GM19397 (cell line): ENCODE data around the gene SUPT20H.

Experiments used
- ATAC-seq: cut with Tn5 transposase; IDR thresholded peaks from one replicate; pipeline ENCODE4 v1.9.1; 2021; ENCODE audit warnings: mild to moderate bottlenecking, moderate library complexity; ENCODE audit not compliant: unreplicated experiment

Gene SUPT20H

DNA sequence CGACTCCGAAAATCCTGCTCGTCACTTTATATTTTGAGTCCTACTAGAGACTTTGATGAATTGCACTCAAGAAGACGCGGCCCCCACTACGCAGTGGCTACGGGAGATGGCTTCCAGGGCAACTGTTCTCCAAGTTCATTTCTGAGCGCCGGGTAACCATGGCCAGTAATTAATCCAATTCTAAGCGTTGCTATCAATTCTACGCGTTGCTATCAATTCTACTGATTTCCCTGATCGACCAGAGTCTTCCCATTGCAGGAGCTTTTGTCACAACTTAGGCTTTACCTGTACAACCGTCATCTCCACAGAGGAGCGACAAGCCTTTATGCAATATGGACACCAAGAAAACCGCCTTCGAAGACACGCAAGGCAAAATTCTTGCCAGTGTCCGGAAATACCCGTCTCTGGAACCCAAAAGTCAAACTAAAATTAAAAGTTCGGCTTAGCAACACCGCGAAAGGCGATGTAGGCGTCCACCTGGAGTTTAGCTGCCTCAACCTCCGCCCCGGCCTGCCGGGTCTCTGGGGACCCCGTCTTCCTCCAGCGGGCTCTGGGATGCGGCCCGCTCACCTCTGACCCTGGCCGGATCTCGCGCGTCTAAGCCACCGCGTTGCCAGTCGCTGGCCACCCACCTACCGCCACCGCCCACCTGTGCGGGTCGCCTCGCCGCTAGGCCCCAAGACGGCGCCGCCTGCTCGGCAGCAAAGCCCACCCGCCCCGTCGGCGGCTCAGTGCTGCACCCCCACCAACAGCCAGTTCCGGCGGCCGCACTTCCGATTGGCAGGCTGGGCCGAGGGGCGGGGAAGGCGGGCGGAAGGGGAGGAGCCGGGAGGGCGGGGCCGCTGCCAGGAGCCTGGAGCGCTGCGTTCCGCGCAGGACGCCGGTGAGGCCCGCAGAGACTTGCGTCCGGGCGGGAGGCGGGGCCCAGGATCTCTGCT lies at the start of gene SUPT20H:
TSS of gene SUPT20H (minus strand) at position 779 of the 938 bp plus-strand sequence. CDS start 8,198 bp downstream, outside the sequence.
- peak; percentile 99 for ATAC-seq

DNA sequence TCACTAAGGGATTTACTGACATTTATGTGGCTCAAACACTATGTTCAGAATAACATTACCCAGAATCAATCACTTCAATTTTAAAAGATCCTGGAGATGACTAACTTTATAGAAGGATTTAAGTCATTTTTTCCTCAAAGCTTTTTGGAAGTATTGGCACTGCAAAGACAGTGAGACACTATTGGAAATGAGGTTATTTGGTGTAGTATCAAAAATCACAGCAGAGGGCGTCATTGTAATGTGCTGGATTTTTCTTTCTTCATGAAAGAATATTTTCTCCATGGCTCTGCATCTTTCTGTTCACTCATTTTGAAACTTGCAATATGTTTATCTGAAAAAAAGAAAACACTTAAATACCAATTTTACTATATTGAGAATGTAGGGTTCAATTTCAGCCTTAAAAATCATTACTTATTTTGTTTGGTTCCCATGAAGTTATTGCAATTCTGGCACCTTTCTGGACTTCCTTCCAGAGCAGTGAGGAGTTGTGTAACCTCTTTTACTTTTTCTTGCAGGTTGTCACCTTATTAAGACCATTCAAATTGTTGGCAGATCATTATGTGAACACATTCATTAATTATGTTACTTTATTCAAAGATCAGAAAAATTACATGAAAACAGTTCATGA lies 49.7 kb upstream of the SUPT20H start:
- ATAC-seq, result no peak

DNA sequence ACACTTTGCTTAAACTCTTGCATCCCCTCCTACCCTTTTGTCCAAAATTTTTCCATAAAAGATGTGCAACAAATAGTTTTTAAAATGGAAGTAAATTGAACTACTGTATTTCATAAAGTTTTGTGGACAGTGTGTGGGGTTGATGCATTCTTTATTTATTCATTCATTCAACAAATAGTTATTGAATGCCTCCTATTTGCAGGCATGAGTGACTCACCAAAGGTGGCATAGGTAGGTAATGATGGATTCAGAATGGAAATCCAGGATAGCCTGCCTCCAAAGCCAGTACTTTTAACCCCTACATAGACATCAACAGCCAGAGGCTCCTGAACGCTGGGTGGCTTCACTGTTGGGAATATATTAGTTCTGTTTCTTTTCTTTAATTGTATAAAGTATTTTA lies 48.4 kb upstream of the SUPT20H start:
- ATAC-seq, result no peak

DNA sequence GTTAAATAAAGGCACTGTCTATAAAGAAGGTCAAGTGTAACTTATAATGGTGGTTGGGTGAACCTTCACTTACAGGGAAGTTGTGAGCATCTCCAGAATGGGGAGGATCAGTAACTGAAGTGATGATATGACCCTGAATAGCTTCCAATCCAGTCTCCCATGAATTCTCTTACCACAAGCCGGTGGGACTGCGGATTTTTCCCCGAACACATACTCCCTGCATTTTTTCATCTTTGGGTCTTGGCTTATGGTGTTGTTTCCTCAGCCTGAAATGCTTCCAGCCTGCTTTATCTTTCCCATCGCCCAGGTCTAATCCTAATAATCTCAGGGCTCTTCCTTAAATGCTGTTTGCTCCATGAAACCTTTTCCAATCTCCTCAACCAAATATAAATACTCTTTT lies 48.0 kb upstream of the SUPT20H start:
- ATAC-seq, result no peak

DNA sequence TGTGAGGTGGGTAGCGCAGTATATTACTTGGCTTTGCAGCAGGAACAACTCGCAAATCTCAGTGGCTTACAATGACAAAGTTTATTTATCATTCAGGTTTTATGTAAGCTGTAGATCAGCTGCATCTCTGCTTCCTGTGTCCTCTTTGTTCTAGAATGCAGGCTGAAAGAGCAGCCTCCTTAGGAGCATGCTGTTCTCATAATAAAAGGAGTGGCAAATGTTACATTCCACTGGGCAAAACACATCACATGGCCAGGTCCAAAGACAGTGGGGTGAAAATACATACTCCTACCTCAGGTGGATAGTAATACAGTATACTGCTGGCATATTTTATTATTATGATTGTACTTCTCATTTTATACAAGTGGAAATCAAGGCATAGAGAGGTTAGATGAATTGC lies 47.2 kb upstream of the SUPT20H start:
- no peak for ATAC-seq

DNA sequence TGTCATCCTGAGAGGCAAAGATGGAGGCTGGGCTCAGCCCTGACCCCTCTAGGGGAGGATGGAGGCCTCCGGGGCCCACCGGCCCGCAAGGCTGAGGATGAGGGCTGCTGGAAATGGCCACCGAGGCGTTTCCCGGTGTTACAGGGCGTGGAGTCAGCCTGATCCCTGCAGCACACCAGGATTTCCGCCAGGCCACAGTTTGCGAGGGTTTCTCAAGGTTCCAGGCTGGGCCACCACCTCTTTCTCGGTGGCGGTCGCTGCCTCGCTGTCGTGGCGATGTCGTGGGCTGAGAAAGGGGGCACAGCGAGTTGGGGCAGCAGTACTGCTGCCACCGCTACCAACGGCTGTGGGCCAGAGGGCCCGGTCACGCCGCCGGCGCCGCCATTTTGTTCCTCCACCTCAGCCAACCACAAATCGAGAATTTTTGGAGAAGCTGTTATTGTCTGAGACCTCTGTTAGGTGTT lies 45.8 kb upstream of the SUPT20H start, which contains the start of gene CSNK1A1L:
TSS of gene CSNK1A1L (minus strand) at position 414 of the 464 bp plus-strand sequence. CDS start at position 6, 408 bp downstream.
- no peak for ATAC-seq

DNA sequence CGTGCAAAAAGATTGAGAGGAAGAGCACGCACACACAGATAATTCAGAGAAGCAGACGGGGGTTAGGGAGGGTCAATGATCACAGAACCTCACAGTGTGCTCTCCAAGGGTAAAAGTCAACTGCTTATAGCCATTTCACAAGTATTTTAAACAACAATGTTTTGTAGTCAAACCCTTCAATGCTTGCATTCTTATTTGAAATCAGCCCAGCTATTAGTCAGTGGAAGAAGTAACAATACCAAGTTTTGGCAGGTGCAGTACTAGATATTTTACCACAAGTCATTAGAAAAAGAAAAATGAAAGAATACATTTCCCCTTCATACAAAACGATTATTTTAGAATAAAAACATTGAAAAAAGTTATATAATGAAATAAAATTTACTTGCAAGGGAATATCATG lies 43.4 kb upstream of the SUPT20H start:
- no peak for ATAC-seq

DNA sequence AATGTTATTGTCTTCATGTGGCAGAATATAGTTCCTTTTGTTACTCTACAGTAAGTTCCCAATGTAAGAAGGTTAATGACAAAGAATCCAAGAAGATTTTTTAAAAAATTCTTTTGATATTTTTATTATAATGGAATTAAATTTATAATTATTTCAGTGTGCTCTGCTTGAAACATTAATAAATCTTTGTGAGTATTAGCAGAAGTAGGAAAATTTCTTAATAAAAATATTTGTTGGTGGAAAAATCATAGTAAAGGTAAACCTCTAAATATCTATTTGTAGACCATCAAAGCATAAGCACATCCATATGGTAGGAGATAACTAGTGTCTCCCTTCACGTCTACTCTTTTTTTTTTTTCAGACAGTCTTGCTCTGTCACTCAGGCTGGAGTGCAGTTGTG lies 41.7 kb upstream of the SUPT20H start:
- no peak for ATAC-seq

DNA sequence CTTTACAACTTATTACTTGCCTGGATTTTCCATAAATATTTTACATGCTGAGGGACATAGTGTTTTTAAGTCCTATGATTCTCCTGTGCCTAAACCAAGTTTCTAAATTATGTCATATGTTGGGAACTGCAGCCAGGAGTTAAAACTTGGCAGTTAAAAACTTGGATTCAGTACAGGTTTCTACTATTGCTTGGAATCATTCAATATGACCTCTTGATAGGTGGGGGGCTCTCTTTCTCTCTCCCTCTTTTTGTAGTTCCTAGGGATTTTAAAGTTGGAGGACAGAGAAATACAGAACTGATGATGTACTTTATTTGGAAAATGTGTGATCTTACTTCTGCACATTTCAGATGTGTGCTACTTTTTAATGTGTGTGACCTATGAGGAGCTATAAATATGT lies 41.2 kb upstream of the SUPT20H start:
- ATAC-seq, result no peak

DNA sequence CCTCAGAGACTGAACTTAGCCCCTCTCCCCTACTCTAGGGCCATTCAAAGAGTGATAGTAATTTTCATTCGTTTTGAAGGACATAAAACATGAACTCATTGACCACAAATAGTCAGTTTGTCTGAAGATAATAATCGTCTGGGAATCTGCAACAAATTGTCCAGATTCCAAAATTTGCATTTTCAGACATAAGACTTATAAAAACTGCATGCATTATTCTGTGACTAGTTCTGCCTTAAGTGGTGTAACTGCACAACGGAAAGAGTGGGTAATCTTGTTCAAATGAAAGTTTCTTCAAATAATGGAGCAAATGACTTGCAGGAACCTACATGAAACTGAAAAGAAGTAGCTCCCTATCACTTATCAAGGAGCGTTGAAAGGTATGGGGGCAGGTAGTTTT lies 37.6 kb upstream of the SUPT20H start:
- no peak for ATAC-seq

DNA sequence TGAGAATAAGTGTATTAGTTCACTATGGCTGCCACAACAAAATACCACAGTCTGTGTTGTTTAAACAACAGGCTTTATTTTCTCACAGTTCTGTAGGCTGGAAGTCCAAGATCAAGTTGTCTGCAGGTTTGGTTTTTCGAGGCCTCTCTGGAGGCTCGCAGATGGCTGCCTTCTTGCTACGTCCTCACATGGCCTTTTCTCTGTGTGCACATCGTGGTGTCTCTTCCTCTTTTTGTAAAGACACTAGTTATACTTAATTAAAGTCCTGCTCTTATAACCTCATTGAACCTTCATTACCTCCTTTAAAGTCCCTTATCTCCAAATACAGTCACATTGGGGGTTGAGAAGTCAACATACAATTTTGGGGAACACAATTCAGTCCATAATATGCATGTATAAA lies 35.4 kb upstream of the SUPT20H start:
- ATAC-seq, result no peak

DNA sequence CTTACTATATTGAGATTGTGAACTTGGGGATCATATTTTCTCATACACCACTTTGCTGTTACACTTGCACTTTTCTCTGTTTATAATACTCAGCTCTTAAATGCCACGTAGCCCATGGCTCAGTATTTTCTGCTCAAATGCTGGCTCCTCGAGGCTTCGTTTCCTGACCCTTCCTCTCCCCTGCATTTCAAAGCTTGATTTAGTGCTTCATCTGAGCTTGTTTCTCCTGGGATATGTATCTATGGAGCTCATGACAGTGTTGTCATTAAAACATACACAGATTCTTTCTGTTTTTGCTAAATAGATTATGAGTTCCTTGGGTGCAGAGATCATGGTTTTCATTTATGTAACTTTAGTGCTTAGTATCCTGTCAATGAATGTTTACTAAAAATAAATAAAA lies 34.6 kb upstream of the SUPT20H start:
- no peak for ATAC-seq

DNA sequence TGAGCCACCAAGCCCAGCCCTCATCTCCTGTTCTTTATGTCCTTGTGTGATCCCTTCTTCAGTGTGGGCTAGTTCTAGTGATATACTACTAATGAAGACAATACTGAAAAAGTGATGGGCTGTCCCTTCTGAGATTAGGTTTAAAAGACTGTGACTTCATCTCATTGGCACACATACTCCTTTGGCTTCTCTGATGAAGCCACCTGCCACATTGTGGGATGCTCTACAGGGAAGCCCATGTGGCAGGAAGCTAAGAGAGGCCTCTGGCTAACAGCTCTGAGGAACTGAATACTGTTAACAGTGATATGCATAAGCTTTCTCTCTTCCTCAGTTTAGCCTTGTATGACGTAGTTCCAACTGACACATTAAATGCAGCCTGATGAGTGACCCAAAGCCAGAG lies 32.3 kb upstream of the SUPT20H start:
- ATAC-seq, result no peak

DNA sequence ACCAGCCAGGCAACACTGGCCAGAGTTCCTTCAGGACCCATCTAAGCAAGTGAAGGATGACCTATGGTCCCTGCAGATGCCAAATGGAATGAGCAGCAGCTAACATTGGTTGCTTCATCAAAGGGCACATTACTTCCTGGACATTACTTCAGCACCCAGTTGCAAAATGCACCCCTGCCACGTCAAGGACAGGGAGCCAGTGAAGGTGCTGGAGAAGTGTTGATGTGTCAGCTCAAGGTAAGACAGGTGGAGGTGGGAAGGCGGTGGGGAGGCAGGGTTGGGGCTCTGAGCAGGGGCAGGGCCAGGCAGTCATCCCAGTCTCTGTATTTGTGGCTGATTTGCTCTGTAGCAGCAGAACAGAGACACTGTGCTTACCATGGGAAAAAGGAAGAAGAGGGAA lies 31.4 kb upstream of the SUPT20H start:
- ATAC-seq, result no peak

DNA sequence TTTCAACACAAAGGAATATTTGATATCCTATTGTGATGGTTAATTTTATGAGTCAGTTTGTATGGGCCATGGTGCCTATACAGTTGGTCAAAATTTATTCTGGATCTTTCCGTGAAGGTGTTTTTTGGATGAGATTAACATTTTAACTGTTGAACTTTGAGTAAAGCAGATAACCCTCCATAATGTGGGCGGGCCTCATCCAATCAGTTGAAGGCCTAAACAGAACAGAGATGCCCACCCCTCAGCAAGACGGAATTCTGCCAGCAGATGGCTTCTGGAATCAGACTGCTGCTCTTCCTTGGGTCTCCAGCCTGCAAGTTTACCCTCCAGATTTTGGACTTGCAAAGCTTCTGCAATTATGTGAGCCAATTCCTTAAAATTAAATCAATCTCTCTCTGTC lies 30.0 kb upstream of the SUPT20H start:
- no peak for ATAC-seq

DNA sequence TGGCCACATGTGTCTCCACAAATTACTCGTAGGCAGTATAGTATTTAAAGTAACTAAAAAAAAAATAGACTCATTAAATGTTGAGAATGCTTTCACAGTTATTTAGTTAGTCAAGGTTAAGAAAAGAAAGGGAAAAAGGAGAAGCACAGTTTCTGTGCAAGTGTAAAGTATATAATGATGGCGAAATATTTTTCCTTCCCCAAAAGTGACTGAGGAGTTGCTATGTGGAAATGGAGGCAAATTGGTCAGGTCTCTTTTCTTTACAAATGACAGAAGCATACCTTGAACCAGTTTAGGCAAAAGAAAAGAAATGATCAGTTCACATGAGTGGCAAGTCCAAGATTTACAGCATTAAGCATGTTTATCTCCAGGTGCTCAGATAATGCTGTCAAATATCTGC lies 28.0 kb upstream of the SUPT20H start:
- ATAC-seq, result no peak

DNA sequence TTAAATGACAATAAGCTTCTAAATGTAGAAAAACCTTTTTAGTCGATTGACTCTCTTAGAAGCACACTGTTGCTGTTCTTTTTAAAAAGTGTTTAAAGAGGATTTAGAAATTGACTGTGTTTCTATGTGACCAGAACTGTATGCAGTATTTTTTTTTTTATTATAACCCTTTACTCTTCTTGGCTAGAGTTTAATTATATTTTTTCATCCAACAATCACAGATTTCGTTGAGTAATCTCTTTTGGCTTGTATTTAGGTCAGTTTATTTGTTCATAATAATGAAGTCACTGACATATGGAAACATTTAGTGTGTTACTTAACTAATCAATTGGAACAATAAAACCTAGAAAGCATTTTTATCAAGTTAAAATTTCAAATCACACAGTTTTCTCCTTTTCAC lies 26.1 kb upstream of the SUPT20H start:
- no peak for ATAC-seq

DNA sequence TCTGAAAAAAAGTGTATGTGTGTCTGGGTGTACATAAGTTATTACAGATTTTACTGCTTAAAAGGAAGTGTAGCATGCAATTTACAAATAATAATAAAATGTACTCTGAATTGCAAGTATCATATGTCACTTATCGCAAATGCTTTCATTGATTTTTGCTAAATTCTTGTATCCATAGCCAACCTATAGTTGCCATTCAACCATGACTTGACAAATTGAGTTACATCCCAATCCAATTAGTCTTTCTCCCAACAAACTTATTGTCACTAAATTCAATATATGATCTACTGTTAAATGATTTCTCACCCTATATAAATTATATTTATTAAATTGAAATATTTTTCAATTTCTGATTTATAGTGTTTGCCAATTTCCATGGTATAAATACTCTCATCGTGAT lies 17.3 kb upstream of the SUPT20H start:
- no peak for ATAC-seq

DNA sequence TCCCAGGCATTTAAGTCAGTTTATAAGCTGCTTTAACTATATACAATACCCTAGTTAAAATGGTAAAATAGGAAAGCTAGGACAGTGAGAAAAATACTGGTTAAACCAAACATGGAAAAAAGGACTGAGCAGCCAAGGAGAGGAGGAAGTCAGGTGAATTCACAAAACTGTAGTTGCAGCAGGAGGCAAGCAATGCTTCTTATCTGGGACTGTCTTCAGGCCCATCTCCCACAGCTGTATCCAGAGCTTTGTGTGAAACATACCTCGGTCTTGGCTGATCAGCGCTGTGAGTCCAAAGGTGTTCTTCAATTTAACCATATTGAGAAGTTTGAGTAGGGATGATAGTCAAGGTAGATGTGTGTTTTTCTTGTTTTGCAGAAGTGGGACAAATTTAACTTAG lies 15.7 kb upstream of the SUPT20H start:
- no peak for ATAC-seq

DNA sequence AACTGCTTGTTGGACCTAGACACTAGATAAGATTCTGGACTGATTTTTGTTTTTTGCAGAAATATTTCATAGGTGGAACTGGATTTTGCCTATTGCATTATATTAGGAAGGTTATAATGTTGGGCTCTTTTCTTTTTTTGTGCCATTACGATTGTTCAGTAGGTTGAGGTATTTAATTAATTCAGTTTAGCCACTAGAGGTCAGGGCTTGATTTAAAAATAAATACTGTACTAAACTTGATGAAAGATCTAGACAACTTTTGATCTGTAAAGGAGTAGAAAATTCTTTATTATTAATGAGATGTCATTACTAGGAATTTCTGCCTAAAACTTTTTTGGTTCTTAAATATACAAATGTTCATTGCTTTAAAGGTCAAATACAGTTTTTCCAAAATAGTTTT lies 15.2 kb upstream of the SUPT20H start:
- no peak for ATAC-seq

DNA sequence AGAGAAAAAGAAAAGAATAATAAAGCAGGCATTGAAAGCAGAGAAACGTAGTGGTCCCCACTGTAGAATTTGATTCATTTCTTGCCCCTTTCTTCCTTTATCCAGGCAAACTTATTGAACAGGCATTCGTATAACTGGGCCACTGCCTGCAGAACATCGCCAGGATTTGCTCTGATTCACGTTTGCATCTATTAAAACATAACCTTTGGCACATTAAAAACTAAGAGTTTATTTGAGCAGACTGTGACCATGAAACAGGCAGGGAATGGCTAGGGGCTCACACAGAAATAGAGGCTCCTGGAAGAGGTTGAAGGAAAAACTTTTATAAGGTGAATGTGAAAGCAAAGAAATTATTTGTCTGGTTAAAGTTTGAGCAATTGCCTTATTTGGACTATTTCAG lies 12.5 kb upstream of the SUPT20H start:
- ATAC-seq, result no peak

DNA sequence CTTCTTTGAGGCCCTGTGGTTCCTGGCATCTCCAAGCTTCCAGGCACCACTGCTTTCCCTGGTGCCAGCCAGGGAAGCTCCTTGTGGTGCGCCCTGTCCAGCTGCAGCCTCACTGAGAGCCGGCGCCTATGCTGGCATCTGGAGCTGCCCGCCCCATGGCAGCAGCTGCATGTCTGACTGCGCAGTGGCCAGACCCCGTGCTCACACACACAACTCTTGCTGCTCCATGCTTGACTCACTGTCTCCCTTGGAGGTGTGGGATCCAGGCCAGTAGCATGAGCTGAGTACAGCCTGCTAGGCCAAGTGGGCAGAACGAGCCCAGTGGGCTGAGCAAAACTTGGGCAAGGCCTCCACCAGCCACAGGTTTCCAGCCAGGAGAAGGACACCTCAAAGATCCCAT lies 11.5 kb upstream of the SUPT20H start:
- no peak for ATAC-seq
